ENCODE data around the gene ZDHHC22.

The ZDHHC22 gene

DNA sequence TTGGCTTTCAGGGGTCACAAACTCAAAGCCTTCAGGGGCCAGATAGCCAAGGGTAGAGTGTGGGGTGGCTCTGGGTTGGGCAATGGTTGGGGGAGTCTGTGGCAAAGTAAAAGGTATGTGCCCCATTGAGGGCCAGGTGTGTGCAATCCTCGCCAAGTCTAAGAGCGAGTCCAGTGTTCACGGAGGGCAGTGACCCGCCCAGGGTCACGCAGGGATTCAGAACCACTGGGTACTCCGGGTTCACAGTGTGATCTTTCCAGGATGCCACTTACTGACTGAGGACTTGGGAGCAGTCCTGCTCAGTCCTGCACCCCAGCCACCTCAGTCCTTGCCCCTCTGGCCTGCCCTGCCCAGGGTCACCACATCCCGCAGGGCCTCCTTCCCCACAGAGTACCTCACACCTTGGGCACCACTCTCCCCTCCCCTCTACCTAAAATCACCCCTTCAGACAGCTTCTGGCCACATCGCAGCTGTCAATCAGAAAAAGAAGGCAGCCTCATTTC, 15.7 kb downstream of the ZDHHC22 start:
- DNase-seq = no peak

DNA sequence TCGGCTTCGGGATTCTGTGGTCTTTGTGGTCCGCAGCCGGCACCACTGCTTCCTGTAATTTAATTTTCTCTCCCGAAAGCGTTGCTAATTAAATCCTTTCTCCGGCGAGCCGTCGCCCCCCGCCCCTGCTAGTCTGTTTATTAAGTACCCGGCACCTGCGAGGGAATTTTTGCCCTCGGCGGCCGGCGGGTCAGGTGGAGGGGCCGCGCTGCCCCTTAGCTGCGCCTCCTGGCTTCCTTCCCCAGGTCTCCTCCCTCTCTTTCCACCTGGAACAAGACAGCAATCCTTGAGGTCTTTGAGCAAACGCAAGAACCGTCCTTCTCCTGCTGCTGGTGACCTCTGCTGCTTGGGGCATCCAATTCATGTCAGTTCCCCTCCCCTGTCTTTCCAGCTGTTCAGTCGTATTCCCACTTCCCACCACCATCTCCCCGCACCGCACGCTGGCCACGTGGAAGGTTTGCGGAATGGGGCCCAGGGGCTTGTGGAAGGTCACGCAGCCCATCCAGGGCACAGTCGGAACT, 16.2 kb downstream of the ZDHHC22 start:
- no peak for DNase-seq

DNA sequence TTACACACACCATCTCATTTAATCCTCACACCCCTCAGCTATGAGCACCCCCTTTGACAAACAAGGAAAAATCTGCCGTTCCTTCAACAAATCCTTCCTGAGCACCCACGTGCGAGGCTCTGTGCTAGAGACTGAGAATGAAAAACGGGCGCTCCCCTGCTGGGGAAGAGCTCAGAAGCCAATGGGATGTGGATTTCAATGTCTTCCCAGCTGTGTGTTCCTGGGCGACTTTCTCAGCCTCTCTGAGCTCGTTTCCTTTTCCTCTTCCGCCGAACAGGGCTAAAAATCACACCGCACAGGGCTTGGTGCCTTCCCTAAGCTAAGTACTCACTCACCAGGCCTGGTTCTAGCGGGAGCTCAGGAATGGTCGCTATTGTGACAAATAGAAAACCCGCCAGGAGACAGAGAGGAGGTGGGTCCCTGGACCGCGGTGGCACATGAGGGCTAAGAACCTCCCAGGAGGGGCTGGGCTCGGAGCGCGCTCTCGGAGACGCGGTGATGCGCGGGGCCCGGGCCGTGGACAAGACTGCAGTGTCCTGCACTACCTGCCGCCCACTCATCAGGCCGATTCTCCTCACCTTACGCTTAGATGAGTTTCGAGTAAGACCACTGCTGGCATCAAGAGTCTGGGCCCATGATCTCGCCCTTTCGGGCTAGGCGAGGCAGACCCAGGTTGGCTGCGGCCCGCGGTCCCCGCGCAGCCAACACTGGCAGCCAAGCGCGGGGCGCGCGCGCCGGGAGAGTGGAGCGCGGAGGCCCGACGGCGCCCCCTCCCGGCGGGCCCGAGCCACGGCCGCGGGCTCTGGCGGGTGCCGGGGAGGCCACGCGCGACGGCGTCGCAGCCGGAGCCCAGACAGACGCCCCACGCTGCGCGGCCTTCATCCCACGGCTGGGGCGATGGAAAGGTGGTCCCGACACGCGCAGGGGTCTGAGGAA, 17.0 kb downstream of the ZDHHC22 start:
- DNase-seq = peak; percentile 11

DNA sequence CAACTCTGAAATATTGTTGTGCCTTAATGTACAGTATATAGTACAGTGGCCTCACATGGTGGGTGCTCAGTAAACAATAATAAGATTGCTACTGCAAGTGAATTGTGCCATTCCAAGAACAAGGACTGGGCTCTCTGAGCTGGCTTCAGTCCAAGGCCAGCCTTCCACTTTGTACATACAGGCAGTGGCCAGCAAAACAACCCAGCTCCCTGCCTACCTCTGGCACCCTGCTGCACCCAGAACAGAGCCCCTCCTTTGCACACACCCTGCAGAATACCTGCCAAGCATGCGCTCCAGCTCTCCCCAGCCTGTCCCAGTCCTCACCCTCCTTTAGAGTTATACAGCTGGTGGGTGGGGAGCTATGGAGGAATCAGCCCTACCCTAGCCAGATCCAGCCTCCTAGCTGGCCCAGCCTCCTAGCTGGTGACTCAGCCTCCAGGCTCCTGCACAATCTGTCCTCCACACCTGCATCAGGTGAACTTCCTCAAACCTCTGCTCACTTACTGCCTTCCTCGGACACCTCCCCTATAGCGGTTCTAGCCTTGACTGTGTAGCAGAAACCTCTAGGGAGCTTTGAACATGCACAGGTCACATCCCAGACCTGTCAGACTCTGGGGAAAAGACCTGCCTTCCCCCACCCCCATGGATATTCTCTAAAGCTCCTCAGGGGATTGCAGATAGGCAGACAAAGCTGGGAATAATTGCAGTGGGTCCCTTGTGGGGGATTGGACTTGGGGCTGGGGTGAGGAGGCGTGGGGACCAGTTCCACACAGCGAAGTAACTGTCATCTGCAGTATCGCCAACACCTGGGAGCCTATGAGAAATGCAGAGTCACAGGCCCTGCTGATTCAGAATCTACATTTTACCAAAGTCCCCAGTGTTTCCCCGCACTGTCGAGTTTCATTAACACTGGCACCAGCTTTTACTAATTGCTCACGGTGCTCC, 17.9 kb downstream of the ZDHHC22 start:
- no peak for DNase-seq

DNA sequence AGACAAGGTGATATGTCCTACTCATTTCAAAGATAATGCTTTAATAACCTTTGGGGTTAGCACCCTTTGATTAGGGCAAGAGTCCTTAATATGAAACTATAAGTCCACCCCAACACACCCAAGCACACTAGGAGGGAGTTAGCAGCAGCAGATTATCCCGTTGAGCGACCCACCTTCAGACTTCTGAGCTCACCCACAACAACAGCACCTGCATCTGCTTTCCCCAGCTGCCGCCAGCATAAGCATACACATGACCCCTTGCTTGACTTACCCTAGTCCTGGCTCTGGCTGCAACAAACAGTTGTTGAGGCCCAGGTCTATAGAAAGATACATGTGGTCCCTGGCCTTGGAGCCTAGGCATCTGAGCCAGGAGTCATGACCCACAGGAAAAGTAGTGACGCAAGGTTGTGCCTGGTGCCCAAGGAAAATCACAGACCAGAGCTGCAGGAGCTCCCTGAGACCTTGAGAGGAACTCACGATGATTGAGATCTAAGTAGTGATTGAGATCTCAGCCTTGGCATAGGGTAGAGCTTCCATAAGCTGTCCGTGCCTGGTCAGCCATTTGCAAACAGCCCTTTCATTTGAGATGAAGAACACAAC, 19.0 kb downstream of the ZDHHC22 start:
- DNase-seq = no peak

DNA sequence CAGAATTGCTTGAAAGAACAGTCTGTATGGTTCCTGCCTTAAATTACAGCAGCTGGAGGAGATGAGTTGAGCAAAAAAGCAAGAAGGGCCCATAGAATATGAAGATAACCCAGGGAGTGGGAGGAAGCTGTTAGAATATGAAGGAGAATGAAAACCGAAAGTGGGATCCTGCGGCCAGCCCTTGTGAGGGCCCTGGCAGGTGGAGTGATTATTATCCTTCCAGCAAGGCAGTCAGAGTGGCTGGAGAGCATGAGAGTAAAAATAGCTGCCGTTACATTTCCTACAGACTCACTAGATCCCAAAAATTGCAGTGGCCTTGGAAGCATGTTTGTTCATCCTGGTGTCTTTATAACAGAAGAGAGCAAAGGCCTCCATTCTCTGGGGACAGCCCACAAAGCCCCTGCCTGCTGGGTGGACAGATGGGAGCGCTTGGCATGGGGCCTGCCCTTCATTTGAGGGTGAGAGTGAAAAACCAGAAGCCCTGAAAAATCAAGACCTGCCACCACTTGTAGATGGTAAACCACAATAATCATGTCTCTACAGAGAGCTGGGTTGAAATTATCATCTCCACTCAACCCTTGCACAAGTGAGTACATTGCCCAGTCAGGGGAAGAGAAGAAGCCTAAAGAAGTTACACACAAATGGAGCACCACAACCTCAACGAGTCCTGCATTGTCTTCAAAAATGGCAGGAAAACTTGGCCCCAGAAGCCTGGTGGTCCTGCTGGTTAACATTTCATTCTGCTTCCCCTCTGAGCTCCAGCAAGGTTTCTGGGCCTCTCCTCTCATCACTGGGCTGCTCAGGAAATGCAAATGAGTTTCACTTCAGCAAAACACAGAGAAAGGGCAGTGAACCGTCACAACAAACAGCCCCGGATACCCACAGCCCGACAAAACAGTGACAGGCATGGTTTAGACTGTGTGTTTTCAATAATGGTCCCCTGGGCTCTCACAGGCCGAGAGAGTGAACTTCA, 20.5 kb downstream of the ZDHHC22 start:
- DNase-seq = no peak

DNA sequence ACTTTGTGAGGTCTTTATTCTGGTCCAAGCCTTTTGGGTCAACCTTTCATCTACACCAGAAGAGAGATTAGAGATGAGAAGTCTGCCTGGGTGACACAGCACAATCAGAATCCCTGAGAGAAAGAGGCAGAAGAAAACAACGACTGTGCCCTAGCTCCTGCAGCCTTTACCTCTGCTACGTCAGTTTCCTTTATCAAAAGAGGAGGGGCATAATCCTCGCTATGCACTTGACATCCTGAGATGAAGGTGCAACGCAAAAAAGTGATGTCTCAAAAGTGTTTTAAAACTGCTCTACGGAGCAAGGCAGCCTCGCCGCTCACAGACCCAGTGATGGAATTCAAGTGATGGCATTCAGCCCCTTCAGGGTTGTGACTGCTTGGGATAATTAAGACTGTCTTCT, 21.7 kb downstream of the ZDHHC22 start:
- DNase-seq = no peak

DNA sequence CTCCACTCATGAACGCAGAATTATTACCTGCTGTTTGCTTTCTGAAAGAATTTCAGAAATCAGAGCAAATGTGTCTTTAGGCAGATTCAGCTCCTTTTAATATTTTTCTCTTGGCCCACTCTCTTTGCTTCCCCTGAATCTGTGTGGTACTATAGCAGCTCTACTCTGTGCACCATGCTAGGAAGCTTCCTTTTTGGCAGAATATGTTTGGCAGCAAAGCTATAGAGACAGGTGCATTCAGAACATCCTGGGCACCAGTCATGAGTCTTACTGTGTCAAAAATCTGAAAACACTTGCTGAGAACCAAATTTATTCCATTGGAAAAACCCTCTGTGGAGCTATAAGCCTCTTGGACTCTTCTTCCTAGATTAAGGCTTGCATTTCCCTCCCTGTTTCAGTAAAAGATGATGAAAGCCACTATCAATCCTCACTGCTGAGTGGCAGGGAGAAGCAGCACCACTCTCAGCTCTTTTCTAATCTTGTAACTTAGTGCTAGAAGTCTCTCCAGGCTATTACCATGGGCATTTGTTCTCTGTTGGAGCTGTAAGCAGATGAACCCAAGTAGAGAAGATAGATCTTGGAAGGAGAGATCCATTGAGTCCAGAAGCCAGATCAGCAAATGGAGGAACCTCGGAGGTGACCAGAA, 25.3 kb downstream of the ZDHHC22 start:
- no peak for DNase-seq

DNA sequence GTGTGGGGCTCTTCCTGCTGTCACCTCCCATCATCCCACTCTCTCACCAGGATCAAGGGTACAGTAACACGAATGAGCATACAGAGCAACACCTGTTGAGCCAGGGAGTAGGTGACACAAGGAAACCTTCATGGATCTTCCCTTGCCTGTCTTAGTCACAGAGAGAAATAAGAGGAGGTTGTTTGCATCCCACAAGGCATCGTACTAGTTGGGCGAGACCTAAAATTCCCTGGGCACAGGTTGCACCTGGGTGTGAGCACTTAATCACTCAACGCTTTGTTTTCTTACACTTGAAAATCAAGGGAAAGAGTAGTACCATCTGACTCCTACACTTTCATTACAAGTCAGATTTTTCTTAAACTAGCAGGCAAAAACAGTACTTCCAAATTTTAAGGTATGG, 27.0 kb downstream of the ZDHHC22 start:
- DNase-seq = no peak

DNA sequence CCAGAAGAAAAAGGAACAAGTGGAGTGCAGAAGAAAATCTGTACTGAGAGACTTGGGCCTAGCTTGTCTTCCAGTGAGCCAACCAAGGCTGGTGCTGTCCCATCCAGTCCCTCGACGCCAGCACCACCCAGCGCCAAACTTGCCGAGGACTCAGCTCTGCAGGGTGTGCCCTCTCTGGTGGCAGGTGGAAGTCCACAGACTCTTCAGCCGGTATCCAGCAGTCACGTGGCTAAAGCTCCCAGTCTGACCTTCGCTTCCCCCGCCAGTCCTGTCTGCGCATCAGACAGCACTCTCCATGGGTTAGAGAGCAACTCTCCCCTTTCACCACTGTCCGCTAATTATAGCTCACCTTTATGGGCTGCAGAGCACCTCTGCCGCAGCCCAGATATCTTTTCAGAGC, 27.9 kb downstream of the ZDHHC22 start:
- DNase-seq = no peak

DNA sequence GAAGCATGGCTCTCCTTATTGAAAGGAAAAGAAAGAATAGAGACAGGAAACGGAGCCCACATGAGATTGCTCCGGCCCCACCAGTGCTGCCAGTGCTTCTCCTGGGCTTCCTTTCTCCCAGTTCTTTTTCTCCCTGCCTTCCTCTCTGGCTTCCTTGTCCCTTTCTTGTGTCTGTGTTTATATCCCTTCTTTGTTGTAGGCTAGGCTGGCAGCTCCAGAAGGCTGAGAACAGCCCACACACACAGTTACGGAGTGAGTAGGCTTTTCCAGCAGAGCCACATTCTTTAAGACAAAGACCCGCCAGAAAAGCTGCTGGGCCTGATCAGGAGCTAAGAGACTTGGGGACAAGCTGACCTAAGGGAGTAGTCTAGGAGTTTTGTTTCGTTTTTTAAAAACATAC, 30.6 kb downstream of the ZDHHC22 start:
- no peak for DNase-seq

DNA sequence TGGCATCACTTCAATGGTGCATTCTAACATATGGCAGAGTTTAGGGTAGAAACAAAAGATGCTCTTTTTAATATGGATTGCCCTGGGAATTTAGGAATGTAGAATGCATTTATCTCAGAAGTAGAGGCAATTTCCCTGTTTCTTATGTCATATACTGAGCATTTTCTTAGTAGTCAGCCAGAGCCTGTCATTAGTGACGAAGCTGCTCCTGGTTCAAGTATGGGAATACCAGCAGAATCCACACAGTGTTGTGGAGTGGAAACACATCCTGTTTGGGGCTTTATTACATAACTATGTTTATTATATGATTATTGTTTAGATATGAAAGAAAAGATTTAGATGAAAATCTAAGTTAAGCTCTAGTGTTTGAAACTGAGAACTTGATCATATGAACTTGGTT, 31.3 kb downstream of the ZDHHC22 start:
- no peak for DNase-seq

DNA sequence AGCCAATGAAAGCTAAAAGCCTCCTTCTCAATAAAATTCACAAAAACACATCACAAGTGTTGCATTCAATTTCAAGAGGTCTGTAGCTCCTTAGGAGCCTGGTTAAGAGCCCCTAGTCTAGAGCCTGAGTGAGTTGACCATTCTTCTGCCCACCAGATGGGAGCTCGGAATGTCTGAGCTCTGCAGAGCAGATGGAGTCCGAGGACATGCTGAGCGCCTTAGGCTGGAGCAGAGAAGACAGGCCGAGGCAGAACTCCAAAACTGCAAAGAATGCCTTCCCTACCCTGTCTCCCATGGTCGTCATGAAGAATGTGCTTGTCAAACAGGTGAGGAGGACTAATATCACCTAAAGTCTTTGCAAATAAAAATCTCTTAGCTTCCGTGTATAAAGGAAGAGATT, 31.9 kb downstream of the ZDHHC22 start:
- no peak for DNase-seq

DNA sequence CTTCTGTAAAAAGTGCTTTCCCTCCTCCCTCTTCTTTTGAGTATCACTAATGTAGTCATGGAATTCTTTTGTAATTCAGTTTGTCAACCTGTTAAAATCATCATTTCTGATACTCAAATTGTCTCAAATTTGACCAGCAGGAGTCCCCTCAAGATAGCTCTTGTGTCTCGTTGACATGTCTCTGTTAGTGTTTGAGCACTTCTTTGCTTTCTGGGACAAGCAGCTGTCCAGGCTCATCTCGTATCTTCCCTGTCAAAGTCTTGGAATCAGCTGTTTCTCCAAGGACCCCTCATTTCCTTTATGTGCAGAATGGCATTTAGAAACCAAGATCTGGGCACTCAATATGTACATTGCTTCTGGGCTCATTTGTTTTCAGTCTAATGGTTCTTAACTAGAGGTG, 32.8 kb downstream of the ZDHHC22 start:
- DNase-seq = no peak

DNA sequence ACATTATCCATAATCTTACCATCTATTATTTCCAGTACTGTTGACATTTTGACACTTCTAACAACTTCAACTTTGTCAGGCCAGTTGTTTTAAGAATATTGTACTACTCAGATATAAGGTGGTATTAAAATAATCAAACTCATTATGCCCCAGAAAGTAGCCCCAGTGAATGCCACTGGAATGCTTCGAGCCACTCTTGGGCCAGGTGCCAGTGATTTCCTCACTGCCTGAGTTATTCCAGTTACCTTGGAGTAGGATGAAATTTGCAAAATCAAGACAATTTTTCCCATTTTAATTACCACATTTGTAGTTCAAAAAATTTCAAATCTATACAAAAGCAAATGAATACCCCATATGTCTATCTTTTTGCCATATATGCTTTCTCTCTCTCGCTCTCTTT, 34.4 kb downstream of the ZDHHC22 start:
- no peak for DNase-seq

DNA sequence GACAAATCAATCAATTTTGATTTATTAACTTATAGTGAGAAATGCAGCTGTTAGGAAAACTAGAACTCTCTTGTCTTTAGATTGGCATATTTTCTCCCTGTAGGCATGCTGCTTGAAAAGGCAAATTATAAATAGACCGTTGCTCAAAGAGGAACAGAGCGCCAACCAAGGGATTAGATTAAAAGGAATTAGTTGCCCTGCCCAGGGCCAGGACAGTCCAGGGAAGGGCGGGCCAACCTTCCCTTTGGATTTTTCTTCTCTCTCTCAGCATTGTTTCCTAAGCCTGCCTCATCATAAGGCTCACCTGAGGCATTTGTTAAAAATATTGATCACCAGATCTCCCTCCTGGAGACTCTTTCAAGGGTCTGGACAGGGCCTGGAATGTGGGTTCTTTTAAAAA, 34.9 kb downstream of the ZDHHC22 start:
- no peak for DNase-seq

DNA sequence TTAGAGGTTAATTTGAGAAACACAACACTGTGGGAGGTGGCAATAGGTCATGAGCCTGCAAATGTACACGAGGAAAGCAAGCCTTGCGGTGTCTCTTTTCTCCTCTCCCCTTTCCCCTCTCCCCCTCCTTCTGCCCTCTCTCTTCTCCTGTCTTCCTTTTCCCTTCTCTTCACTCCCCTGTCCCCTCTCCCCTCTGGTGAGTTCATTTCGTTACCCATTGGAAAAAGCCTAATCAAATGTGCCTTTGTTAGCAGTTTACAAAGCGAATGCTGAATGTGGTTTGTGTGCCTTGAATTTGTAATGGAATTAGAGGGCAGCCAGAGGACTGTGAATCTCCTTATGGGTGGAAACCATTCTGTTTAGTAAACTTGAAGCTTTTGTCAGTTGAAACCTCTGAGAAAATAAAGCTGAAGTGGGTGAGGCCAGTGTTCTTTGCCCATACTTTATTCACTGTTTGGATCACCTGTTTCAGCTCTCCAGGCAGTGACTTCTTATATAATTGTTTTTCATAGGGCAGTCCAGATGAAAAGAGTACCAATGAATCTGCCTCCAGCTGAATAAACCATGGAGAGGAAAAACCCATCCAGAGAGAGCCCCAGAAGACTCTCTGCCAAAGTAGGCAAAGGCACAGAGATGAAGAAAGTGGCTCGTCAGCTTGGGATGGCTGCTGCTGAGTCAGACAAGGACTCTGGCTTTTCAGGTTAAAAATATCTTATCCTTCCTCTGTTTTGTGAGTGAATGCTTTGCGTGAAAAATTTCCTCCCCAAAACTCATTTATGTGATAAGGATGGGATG, 36.2 kb downstream of the ZDHHC22 start:
- no peak for DNase-seq

DNA sequence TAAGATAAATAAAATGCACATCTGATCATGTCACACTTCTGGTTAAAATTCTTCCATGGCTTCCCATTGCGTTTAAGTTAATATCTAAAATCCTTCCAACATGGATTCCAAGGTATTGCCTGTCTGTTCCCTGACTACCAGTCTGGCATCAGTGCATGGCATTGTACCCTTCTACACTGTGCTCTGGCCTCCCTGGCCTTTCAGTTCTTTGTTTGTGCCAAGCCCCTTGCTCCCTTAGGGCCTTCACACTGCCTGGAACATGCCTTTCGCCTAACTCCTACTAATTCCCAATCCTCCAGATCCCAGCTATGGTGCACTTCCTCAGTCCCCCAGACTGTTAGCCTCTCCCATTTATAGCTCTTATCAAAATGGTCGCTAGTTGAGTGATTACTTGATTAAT, 37.2 kb downstream of the ZDHHC22 start:
- no peak for DNase-seq

DNA sequence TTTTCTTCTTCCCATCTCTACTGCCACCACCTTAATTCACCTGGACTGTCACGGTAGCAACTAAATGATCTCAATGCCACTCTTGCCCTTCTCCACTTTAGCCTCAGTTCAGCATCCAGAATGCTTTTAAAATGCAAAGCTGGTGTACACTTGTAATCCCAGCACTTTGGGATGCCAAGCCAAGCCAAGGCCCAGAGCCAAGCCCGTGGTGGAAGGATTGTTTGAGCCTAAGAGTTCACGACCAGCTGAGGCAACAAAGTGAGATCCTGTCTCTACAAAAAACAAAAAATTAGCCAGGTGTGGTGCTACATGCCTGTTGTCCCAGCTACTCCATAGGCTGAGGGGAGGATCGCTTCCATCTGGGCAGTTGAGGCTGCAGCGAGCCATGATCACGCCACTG, 37.6 kb downstream of the ZDHHC22 start:
- no peak for DNase-seq

DNA sequence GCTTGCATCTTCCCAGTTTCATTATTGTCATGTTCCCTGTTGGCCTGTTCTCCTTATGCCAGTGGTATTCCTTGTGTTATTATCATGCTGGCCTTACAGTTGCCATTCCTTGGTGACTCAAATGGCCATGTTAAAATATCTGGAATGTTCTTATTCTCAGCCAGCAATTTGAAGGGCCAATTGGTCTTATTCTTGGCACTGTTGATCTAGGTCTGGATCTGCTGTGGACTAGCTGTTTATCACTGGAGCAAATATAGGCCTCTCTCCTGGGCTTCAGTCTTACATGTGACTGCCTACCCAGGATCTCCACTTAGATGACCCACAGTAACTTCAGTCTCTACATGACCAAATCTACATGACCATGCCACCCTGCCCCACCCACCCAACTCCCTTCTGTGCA, 38.1 kb downstream of the ZDHHC22 start:
- no peak for DNase-seq
